Nephron (organoid): ENCODE results near the gene FCAR.
"Not testable (repeated sequence)": the region's sequence is repeated elsewhere in the genome, so short reads cannot be mapped to it uniquely, and the experiment has no call there.

Experiments
- H3K27ac Mint-ChIP-seq, 3 experiments: 2 replicates each; pipeline ENCODE4 v1.8.0; 2020; ENCODE audit warnings: mixed read lengths in 3 of 3, mild to moderate bottlenecking in 2 of 3, moderate library complexity in 1 of 3
- H3K27me3 Mint-ChIP-seq: 2 replicates; pipeline ENCODE4 v1.8.0; 2021; ENCODE audit warnings: low read depth, mild to moderate bottlenecking, moderate library complexity, mixed read lengths
- H3K36me3 Mint-ChIP-seq: 2 replicates; pipeline ENCODE4 v1.8.0; 2020; ENCODE audit warnings: low read depth, mixed read lengths
- H3K4me1 Mint-ChIP-seq: 2 replicates; pipeline ENCODE4 v1.8.0; 2020; ENCODE audit warnings: mixed read lengths
- H3K4me3 Mint-ChIP-seq, 3 experiments: 2 replicates each; pipeline ENCODE4 v1.8.0; 2020; ENCODE audit warnings: mild to moderate bottlenecking in 3 of 3, mixed read lengths in 3 of 3, moderate library complexity in 2 of 3
- H3K9me3 Mint-ChIP-seq: 2 replicates; pipeline ENCODE4 v1.8.0; 2020; ENCODE audit warnings: mixed read lengths
- TF ChIP-seq, protein P1 (sequence below), 3 experiments: fragments of 200-600 bp; sonication (generic); IDR thresholded peaks; one replicate each; pipeline ENCODE4 v1.5.0; 2021; ENCODE audit warnings: antibody characterized with exemption in 3 of 3; ENCODE audit not compliant: unreplicated experiment in 3 of 3

Gene FCAR

DNA sequence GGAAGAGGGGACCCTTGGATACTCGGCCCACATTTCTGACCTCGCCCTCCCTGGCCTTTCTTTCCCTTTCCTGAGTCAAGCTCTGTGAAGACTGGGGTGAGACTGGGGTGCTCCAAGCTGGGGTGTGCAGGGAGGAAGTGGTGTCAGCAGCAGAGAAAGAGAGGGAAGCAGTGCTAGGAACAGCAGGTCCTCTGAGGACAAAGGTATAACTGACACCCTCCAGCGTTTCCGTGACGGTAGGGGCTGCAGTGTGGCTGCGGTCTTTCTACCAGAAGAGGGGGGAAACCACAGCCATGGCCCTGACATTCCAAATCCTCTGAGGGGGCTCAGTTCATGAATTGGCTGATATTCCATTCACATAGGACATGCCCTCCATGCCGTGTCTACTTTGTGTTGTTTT lies 22.7 kb upstream of the FCAR start:
- no peaks in the 10 kb centered on the region for H3K36me3 Mint-ChIP-seq
- no peaks in the 10 kb centered on the region for H3K4me1 Mint-ChIP-seq
- TF ChIP-seq, protein P1, sequence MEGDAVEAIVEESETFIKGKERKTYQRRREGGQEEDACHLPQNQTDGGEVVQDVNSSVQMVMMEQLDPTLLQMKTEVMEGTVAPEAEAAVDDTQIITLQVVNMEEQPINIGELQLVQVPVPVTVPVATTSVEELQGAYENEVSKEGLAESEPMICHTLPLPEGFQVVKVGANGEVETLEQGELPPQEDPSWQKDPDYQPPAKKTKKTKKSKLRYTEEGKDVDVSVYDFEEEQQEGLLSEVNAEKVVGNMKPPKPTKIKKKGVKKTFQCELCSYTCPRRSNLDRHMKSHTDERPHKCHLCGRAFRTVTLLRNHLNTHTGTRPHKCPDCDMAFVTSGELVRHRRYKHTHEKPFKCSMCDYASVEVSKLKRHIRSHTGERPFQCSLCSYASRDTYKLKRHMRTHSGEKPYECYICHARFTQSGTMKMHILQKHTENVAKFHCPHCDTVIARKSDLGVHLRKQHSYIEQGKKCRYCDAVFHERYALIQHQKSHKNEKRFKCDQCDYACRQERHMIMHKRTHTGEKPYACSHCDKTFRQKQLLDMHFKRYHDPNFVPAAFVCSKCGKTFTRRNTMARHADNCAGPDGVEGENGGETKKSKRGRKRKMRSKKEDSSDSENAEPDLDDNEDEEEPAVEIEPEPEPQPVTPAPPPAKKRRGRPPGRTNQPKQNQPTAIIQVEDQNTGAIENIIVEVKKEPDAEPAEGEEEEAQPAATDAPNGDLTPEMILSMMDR (IDR thresholded peaks at IDR 0.05; ENCODE audit: unreplicated experiment in 3 of 3), result no peak
- peaks cover 64% of the 10 kb centered on the region for H3K9me3 Mint-ChIP-seq
- H3K27me3 Mint-ChIP-seq, result no peaks in the 10 kb centered on the region
- H3K4me3 Mint-ChIP-seq, result no peak overlapping the region
- no peak overlapping the region for H3K27ac Mint-ChIP-seq

DNA sequence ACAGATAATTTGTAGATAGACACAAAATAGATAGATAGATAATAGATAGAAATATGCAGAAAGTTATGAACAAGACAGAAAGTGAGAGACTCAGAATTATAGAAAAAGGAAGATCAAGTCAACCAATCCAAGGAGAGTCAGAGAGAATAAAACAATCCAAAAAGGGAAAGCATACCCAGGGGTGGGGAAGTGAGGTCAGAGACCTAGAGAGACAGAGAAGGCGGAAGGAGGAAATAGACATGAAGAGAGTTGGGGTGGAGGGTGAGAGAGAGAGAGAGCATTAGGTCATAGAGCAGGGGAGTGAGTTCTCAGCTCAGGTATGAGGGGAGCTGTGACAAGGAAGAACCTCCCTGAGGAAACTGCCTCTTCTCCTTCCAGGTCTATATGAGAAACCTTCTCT lies 18.8 kb upstream of the FCAR start:
- not testable (repeated sequence) for H3K4me3 Mint-ChIP-seq, H3K27ac Mint-ChIP-seq, H3K4me1 Mint-ChIP-seq, H3K27me3 Mint-ChIP-seq, H3K36me3 Mint-ChIP-seq
- H3K9me3 Mint-ChIP-seq, result peaks cover 47% of the 10 kb centered on the region

DNA sequence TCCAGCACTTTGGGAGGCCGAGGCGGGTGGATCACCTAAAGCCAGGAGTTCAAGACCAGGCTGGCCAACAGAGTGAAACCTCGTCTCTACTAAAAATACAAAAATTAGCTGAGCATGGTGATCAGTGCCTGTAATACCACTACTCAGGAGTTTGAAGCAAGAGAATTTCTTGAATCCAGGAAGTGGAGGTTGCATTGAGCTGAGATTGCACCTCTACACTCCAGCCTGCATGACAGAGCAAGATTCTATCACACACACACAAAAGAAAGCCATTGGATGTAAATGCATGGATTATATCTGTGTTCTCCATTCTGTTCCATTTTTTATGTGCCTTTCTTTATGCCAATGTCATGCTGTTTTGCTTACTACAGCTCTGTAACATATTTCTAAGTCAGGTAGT lies 15.6 kb upstream of the FCAR start:
- not testable (repeated sequence) for H3K4me3 Mint-ChIP-seq, H3K36me3 Mint-ChIP-seq, H3K27me3 Mint-ChIP-seq, H3K27ac Mint-ChIP-seq, H3K4me1 Mint-ChIP-seq
- H3K9me3 Mint-ChIP-seq, result peaks cover 39% of the 10 kb centered on the region

DNA sequence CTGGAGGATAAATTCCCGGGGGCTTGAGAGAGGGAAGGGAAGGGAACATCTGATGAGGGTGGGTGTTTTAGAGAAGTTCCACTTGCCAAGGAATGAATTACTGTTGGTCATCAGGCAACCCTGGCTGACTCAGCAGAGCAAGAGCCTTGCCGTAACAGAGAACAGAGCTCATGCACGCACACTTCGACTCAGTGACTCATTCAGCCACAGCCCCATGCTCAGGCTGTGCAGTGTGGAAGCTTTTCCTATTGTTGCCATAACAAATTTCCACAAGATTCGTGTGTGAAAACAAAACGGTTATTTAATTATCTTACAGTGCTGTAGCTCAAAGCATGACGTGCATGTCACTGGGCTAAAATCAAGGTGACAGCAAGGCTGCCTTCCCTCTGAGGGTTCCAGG lies 14.6 kb upstream of the FCAR start:
- not testable (repeated sequence) for H3K4me3 Mint-ChIP-seq, H3K27ac Mint-ChIP-seq, H3K36me3 Mint-ChIP-seq, H3K27me3 Mint-ChIP-seq, H3K4me1 Mint-ChIP-seq
- peaks cover 34% of the 10 kb centered on the region for H3K9me3 Mint-ChIP-seq

DNA sequence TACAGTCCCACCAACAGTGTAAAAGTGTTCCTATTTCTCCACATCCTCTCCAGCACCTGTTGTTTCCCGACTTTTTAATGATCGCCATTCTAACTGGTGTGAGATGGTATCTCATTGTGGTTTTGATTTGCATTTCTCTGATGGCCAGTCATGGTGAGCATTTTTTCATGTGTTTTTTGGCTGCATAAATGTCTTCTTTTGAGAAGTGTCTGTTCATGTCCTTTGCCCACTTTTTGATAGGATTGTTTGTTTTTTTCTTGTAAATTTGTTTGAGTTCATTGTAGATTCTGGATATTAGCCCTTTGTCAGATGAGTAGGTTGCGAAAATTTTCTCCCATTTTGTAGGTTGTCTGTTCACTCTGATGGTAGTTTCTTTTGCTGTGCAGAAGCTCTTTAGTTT lies 10.6 kb upstream of the FCAR start:
- H3K4me1 Mint-ChIP-seq, H3K27me3 Mint-ChIP-seq, H3K36me3 Mint-ChIP-seq, H3K4me3 Mint-ChIP-seq, H3K27ac Mint-ChIP-seq: not testable (repeated sequence)
- peaks cover 35% of the 10 kb centered on the region for H3K9me3 Mint-ChIP-seq

DNA sequence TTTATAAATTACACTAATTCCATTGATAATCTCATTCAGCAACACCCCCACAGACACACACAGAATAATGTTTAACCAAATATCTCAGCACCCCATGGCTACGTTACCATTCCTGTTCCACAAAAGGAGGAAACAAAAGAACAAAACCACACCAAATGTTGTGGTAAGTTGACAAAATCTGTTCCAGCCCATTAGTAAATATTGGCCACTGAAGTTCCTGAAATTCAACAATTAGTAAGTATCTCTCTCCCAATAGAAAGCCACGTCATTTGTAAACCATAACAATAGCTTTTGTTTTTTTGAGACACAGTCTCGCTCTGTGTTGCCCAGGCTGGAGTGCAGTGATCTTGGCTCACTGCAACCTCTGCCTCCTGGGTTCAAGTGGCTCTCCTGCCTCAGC lies 2.3 kb upstream of the FCAR start:
- Mint-ChIP-seq H3K27ac (no peak overlapping the region), H3K4me1 (no peaks in the 10 kb centered on the region), H3K4me3 (no peak overlapping the region), H3K36me3 (peaks cover 2% of the 10 kb centered on the region), H3K9me3 (peaks cover 46% of the 10 kb centered on the region), H3K27me3 (no peaks in the 10 kb centered on the region)
- TF ChIP-seq, protein P1 (IDR thresholded peaks at IDR 0.05; ENCODE audit: unreplicated experiment in 3 of 3), result no peak

DNA sequence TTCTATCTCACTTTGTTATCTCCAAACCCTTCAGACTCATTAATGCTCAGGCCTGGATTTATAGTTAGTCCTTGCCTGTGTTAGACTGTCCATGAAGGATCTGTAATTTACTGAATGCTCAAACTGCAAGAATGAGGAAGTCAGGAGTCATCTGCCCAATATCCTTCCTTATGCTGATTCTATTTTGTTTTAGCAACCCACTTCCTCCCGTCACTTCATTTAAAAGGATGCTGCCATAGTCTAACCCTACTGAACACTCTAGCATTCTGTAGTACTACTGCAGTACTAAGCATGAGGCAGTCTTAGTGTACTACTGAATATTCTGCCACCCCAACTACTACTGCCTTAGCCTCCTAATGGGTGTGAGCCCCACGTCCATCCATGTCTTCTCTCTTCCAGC lies 1.5 kb downstream of the FCAR start:
- no peak overlapping the region for H3K27ac Mint-ChIP-seq
- H3K27me3 Mint-ChIP-seq, result no peaks in the 10 kb centered on the region
- TF ChIP-seq, protein P1 (IDR thresholded peaks at IDR 0.05; ENCODE audit: unreplicated experiment in 3 of 3), result no peak
- no peaks in the 10 kb centered on the region for H3K36me3 Mint-ChIP-seq
- no peaks in the 10 kb centered on the region for H3K4me1 Mint-ChIP-seq
- H3K4me3 Mint-ChIP-seq, result no peak overlapping the region
- H3K9me3 Mint-ChIP-seq, result peaks cover 55% of the 10 kb centered on the region

DNA sequence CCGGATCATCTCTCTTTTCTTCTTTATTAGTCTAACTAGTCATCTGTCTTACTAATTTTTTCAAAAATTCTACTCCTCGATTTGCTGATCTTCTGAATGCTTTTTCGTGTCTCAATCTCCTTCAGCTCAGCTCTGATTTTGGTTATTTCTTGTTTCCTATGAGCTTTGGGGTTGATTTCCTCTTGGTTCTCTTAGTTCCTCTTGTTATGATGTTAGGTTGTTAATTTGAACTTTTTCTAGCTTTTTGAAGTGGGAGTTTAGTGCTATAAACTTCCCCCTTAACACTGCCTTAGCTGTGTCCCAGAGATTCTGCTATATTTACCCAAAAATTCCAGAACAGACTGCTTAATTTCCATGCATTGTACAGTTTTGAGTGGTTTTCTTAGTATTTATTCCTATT lies 3.4 kb downstream of the FCAR start:
- H3K4me3 Mint-ChIP-seq, result no peak overlapping the region
- no peaks in the 10 kb centered on the region for H3K4me1 Mint-ChIP-seq
- TF ChIP-seq, protein P1 (IDR thresholded peaks at IDR 0.05; ENCODE audit: unreplicated experiment in 3 of 3), result no peak
- peaks cover 45% of the 10 kb centered on the region for H3K9me3 Mint-ChIP-seq
- H3K36me3 Mint-ChIP-seq, result no peaks in the 10 kb centered on the region
- H3K27me3 Mint-ChIP-seq, result no peaks in the 10 kb centered on the region
- no peak overlapping the region for H3K27ac Mint-ChIP-seq
